GM18858 (cell line): ENCODE data around the gene ERCC1.

ENCODE experiments used
- ATAC-seq: cut with Tn5 transposase; IDR thresholded peaks from one replicate; pipeline ENCODE4 v1.9.1; 2021; ENCODE audit not compliant: unreplicated experiment

Gene ERCC1

GRCh38 chr19:45406226-45407090 lies 17.3 kb downstream of the ERCC1 start, which contains the start of gene POLR1G:
TSS of gene POLR1G (plus strand) at chr19:45406644. CDS start at chr19:45406697, 53 bp downstream.
- peak; percentile 48 for ATAC-seq

GRCh38 chr19:45405435-45406225 lies 18.1 kb downstream of the ERCC1 start:
- ATAC-seq: peak; percentile 35

- ATAC-seq: no peak
Measured at GRCh38 chr19:45404557-45405434, 18.9 kb downstream of the ERCC1 start, which contains the start of gene PPP1R13L. TSS of gene PPP1R13L (minus strand) at chr19:45405069. CDS start at chr19:45398318, 6,751 bp downstream.

GRCh38 chr19:45403781-45404556 lies 19.7 kb downstream of the ERCC1 start:
- ATAC-seq: no peak

GRCh38 chr19:45403272-45403671 lies 20.4 kb downstream of the ERCC1 start:
- ATAC-seq: no peak

- ATAC-seq: no peak
Measured at GRCh38 chr19:45402298-45403061, 21.2 kb downstream of the ERCC1 start.

- ATAC-seq: no peak
Measured at GRCh38 chr19:45401815-45402214, 21.9 kb downstream of the ERCC1 start.

GRCh38 chr19:45400192-45400591 lies 23.5 kb downstream of the ERCC1 start:
- no peak for ATAC-seq

GRCh38 chr19:45395821-45396617 lies 27.7 kb downstream of the ERCC1 start:
- no peak for ATAC-seq

GRCh38 chr19:45391871-45392665 lies 31.6 kb downstream of the ERCC1 start:
- no peak for ATAC-seq

- no peak for ATAC-seq
Measured at GRCh38 chr19:45391346-45391745, 32.4 kb downstream of the ERCC1 start.

GRCh38 chr19:45385392-45386221 lies 38.1 kb downstream of the ERCC1 start:
- no peak for ATAC-seq

- no peak for ATAC-seq
Measured at GRCh38 chr19:45382426-45382825, 41.3 kb downstream of the ERCC1 start.

GRCh38 chr19:45380107-45380506 lies 43.6 kb downstream of the ERCC1 start:
- no peak for ATAC-seq

- ATAC-seq: no peak
Measured at GRCh38 chr19:45376045-45376724, 47.5 kb downstream of the ERCC1 start.
